Neural progenitor cell (in vitro differentiated cells): Measurements from ENCODE around the gene ZBTB7A. TPM values are rescaled to one million over a fixed set of nuclear protein-coding genes. Genes with fewer than 3 reads are reported as not detected.
"Not testable (repeated sequence)": the region's sequence is repeated elsewhere in the genome, so short reads cannot be mapped to it uniquely, and the experiment has no call there.

Experiments used
- DNase-seq: peaks from one replicate; pipeline ENCODE4 v3.0.0-alpha.2; 2016; ENCODE audit warnings: low spot score
- H2AFZ ChIP-seq: fragments of 200-600 bp; sonication (generic); replicated peaks from 2 replicates; pipeline ENCODE4 v1.6.1; 2016; ENCODE audit warnings: antibody characterized with exemption
- H3F3A ChIP-seq: fragments of 200-600 bp; sonication (generic); 2 replicates; pipeline ENCODE4 v1.6.1; 2016; ENCODE audit warnings: antibody characterized with exemption, low read depth
- H3K27ac ChIP-seq: fragments of 200-600 bp; sonication (generic); 2 replicates; pipeline ENCODE4 v1.5.1; 2016; ENCODE audit warnings: mild to moderate bottlenecking
- H3K27me3 ChIP-seq: fragments of 200-600 bp; sonication (generic); 2 replicates; pipeline ENCODE4 v1.6.1; 2016; ENCODE audit warnings: mild to moderate bottlenecking, moderate library complexity
- H3K36me3 ChIP-seq: fragments of 200-600 bp; sonication (generic); 2 replicates; pipeline ENCODE4 v1.5.1; 2016
- H3K4me1 ChIP-seq: fragments of 200-600 bp; sonication (generic); 2 replicates; pipeline ENCODE4 v1.6.1; 2016; ENCODE audit warnings: mixed run types
- H3K4me2 ChIP-seq: fragments of 200-600 bp; sonication (generic); 2 replicates; pipeline ENCODE4 v1.6.1; 2016
- H3K4me3 ChIP-seq: fragments of 200-600 bp; sonication (generic); 2 replicates; pipeline ENCODE4 v1.5.1; 2016
- H3K79me2 ChIP-seq: fragments of 200-600 bp; sonication (generic); 2 replicates; pipeline ENCODE4 v1.6.1; 2016; ENCODE audit warnings: low read depth
- H3K9ac ChIP-seq: fragments of 200-600 bp; sonication (generic); 2 replicates; pipeline ENCODE4 v1.6.1; 2016
- H3K9me3 ChIP-seq: fragments of 200-600 bp; sonication (generic); 2 replicates; pipeline ENCODE4 v1.5.1; 2016; ENCODE audit warnings: low read depth
- H4K20me1 ChIP-seq: fragments of 200-600 bp; sonication (generic); 2 replicates; pipeline ENCODE4 v1.6.1; 2016; ENCODE audit warnings: low read depth
- H3K27ac Mint-ChIP-seq: 3 replicates; pipeline ENCODE4 v1.8.0; 2021; ENCODE audit warnings: mixed read lengths
- H3K27me3 Mint-ChIP-seq: 2 replicates; pipeline ENCODE4 v1.8.0; 2022; ENCODE audit warnings: low read depth, mild to moderate bottlenecking, inconsistent platforms, moderate library complexity, mixed read lengths; ENCODE audit not compliant: insufficient read depth
- H3K36me3 Mint-ChIP-seq: 3 replicates; pipeline ENCODE4 v1.8.0; 2021; ENCODE audit warnings: mixed read lengths
- H3K4me1 Mint-ChIP-seq: 3 replicates; pipeline ENCODE4 v1.8.0; 2021; ENCODE audit warnings: mixed read lengths
- H3K4me3 Mint-ChIP-seq: 3 replicates; pipeline ENCODE4 v1.8.0; 2021; ENCODE audit warnings: mild to moderate bottlenecking, moderate library complexity, mixed read lengths
- H3K9me3 Mint-ChIP-seq: 3 replicates; pipeline ENCODE4 v1.8.0; 2020; ENCODE audit warnings: mixed read lengths
- CTCF ChIP-seq: fragments of 200-600 bp; sonication (generic); IDR thresholded peaks from 2 replicates; pipeline ENCODE4 v1.5.1; 2017; ENCODE audit warnings: antibody characterized with exemption, mild to moderate bottlenecking
- EZH2 ChIP-seq: fragments of 200-600 bp; sonication (generic); IDR thresholded peaks from 2 replicates; pipeline ENCODE4 v1.6.1; 2017; ENCODE audit warnings: antibody characterized with exemption, mild to moderate bottlenecking, moderate library complexity
- EZH2phosphoT487 ChIP-seq: fragments of 200-600 bp; sonication (generic); IDR thresholded peaks from 2 replicates; pipeline ENCODE4 v1.6.1; 2017; ENCODE audit warnings: antibody characterized with exemption
- total RNA-seq: library from RNA; depleted of rRNA; stranded (reverse); fragments of >200 nt; gene quantifications from 2 replicates; pipeline ENCODE4 v1.2.3, GENCODE V29; 2015; ENCODE audit warnings: low replicate concordance

Gene ZBTB7A
- total RNA-seq, 1 donor from 2014 or later, result 4.0 TPM

- H3K9me3 Mint-ChIP-seq, result no peaks in the 10 kb centered on the region
- Histone ChIP-seq H3K4me3 (no peak overlapping the region), H3K9ac (no peak overlapping the region), H3K79me2 (peaks cover 90% of the 10 kb centered on the region), H4K20me1 (peaks cover 83% of the 10 kb centered on the region), H3K36me3 (no peaks in the 10 kb centered on the region), H3K27me3 (no peaks in the 10 kb centered on the region), H3K27ac (no peak overlapping the region), H2AFZ (no peak overlapping the region), H3K4me1 (peaks cover 13% of the 10 kb centered on the region), H3F3A (no peaks in the 10 kb centered on the region), H3K4me2 (no peak overlapping the region), H3K9me3 (no peaks in the 10 kb centered on the region)
- DNase-seq, result no peak
- H3K4me1 Mint-ChIP-seq, result peaks cover 20% of the 10 kb centered on the region
- H3K27me3 Mint-ChIP-seq, result peaks cover 10% of the 10 kb centered on the region
- H3K36me3 Mint-ChIP-seq, result peaks cover 6% of the 10 kb centered on the region
- no peak overlapping the region for H3K4me3 Mint-ChIP-seq
- TF ChIP-seq CTCF (no peak), EZH2 (no peak), EZH2phosphoT487 (no peak)
- H3K27ac Mint-ChIP-seq, result no peak overlapping the region
Observed at GRCh38 chr19:4012975-4013634, 53.6 kb downstream of the ZBTB7A start.

GRCh38 chr19:4012092-4012974, 54.4 kb downstream of the ZBTB7A start:
- no peaks in the 10 kb centered on the region for H3K36me3 ChIP-seq

DNA sequence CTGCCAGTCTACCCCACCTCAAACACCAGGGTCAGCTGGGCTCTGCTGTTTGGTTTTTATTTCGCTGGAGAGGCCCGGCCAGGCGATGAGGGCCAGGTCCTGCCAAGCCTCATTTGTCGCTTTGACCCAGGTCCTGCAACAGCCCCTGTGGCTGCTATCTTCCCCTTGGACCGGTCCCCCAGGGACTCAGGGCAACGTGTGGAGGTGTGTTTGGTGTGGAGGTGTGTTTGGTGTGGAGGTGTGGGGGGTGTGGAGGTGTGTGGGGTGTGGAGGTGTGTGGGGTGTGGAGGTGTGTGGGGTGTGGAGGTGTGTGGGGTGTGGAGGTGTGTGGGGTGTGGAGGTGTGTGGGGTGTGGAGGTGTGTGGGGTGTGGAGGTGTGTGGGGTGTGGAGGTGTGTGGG, 55.3 kb downstream of the ZBTB7A start:
- not testable (repeated sequence) for H3K9me3 ChIP-seq, H3K4me2 ChIP-seq, DNase-seq, H2AFZ ChIP-seq, H3K9ac ChIP-seq, H3K27ac Mint-ChIP-seq, H3K4me3 ChIP-seq, H3K27me3 ChIP-seq, H3K9me3 Mint-ChIP-seq, H3F3A ChIP-seq, H3K36me3 ChIP-seq, H3K27ac ChIP-seq, H3K36me3 Mint-ChIP-seq
- Histone ChIP-seq H3K79me2 (peaks cover 84% of the 10 kb centered on the region), H3K4me1 (peaks cover 13% of the 10 kb centered on the region), H4K20me1 (peaks cover 71% of the 10 kb centered on the region)
- Mint-ChIP-seq H3K4me1 (peaks cover 20% of the 10 kb centered on the region), H3K4me3 (peak overlapping the region; percentile 55), H3K27me3 (peaks cover 10% of the 10 kb centered on the region)

More at GRCh38 chr19:4012092-4012974, 54.4 kb downstream of the ZBTB7A start:
- H3K27me3 ChIP-seq, result no peaks in the 10 kb centered on the region
- H3K27ac ChIP-seq, result no peak overlapping the region
- no peak overlapping the region for H3K4me2 ChIP-seq
- Mint-ChIP-seq H3K27me3 (peaks cover 10% of the 10 kb centered on the region), H3K27ac (no peak overlapping the region), H3K36me3 (peaks cover 6% of the 10 kb centered on the region), H3K4me1 (peaks cover 20% of the 10 kb centered on the region), H3K4me3 (no peak overlapping the region), H3K9me3 (no peaks in the 10 kb centered on the region)
- peaks cover 80% of the 10 kb centered on the region for H4K20me1 ChIP-seq
- H3K9ac ChIP-seq, result no peak overlapping the region
- no peak overlapping the region for H2AFZ ChIP-seq
- no peaks in the 10 kb centered on the region for H3K9me3 ChIP-seq
- DNase-seq, result no peak
- H3K4me3 ChIP-seq, result no peak overlapping the region
- peaks cover 89% of the 10 kb centered on the region for H3K79me2 ChIP-seq
- no peaks in the 10 kb centered on the region for H3F3A ChIP-seq
- TF ChIP-seq CTCF, result no peak
- TF ChIP-seq EZH2phosphoT487, result no peak
- no peak for TF ChIP-seq EZH2
- H3K4me1 ChIP-seq, result peaks cover 13% of the 10 kb centered on the region

GRCh38 chr19:4010808-4011110, 55.9 kb downstream of the ZBTB7A start:
- peaks cover 65% of the 10 kb centered on the region for H4K20me1 ChIP-seq
- H3K9me3 Mint-ChIP-seq, result no peaks in the 10 kb centered on the region
- no peaks in the 10 kb centered on the region for H3K36me3 ChIP-seq
- peaks cover 3% of the 10 kb centered on the region for H3K36me3 Mint-ChIP-seq
- TF ChIP-seq EZH2, result no peak
- TF ChIP-seq EZH2phosphoT487, result no peak
- no peak for TF ChIP-seq CTCF
- peaks cover 85% of the 10 kb centered on the region for H3K79me2 ChIP-seq
- H3K27me3 ChIP-seq, result no peaks in the 10 kb centered on the region
- peak overlapping the region; percentile 55 for H3K4me3 Mint-ChIP-seq
- H3K27ac ChIP-seq, result no peak overlapping the region
- peaks cover 20% of the 10 kb centered on the region for H3K4me1 Mint-ChIP-seq
- no peak overlapping the region for H3K4me2 ChIP-seq
- no peak overlapping the region for H3K9ac ChIP-seq
- H3K27me3 Mint-ChIP-seq, result peaks cover 10% of the 10 kb centered on the region
- H3K9me3 ChIP-seq, result no peaks in the 10 kb centered on the region
- no peak overlapping the region for H3K4me3 ChIP-seq
- H3K27ac Mint-ChIP-seq, result no peak overlapping the region
- H3F3A ChIP-seq, result peaks cover 7% of the 10 kb centered on the region
- peaks cover 13% of the 10 kb centered on the region for H3K4me1 ChIP-seq
- DNase-seq, result no peak
- H2AFZ ChIP-seq, result no peak overlapping the region
